ENCODE measurements around the gene C12orf76. TPM values are rescaled to one million over a fixed set of nuclear protein-coding genes. Genes with fewer than 3 reads are reported as not detected.

C12orf76 gene
- total and polyA plus RNA-seq, 2 experiments from 2014 or later, result 14.3 to 14.5 TPM

DNA sequence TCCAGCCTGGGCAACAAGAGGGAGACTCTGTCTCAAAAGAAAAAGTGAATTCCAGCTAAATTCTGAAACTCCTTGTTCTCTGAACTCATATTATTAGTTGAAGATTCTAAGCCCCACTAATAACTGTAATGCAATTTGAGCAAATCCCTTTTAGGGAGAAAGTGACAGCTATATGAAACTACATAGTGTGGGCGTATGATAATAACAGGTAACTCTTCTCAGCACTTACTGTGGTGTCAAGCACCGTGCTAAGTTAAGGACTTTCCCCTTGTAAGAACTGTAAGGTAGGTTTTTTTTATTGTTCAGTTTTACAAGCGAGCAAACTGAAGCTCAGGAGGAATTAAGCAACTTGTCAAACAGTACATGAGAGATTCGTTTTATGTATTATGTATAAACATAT lies 43.7 kb downstream of the C12orf76 start:
- Histone ChIP-seq H3K27ac (ENCODE audit: low read depth) (no peak overlapping the region), H3K9me2 (ENCODE audit: insufficient read depth) (no peaks in the 10 kb centered on the region), H3K4me2 (no peak overlapping the region), H3K79me2 (replicated peaks; ENCODE audit: insufficient read depth) (no peaks in the 10 kb centered on the region; the same call in 1 of the 2 replicates), H3K4me1 (ENCODE audit: insufficient read depth) (peaks cover 11% of the 10 kb centered on the region; the same call in 1 of the 2 replicates), H2AFZ (no peak overlapping the region), H3K27me3 (ENCODE audit: insufficient read depth) (peaks cover 19% of the 10 kb centered on the region), H4K20me1 (replicated peaks; ENCODE audit: insufficient read depth) (no peaks in the 10 kb centered on the region; the same call in 1 of the 2 replicates), H3F3A (replicated peaks; ENCODE audit: low read depth) (no peaks in the 10 kb centered on the region), H3K4me3 (no peak overlapping the region), H3K36me3 (ENCODE audit: insufficient read depth) (no peaks in the 10 kb centered on the region)
- DNase-seq (ENCODE audit: low spot score), result no peak
- H3K36me3 Mint-ChIP-seq (ENCODE audit: low read depth), result no peaks in the 10 kb centered on the region; the same call in 2 of the 3 replicates
- no peak overlapping the region for H3K4me3 Mint-ChIP-seq
- no peak for TF ChIP-seq CREB1 (CRISPR knock-in tag; IDR thresholded peaks at IDR 0.05; ENCODE audit: low read depth)
- no peak for TF ChIP-seq ZNF114 (CRISPR knock-in tag; IDR thresholded peaks at IDR 0.05)
- TF ChIP-seq, protein P1, sequence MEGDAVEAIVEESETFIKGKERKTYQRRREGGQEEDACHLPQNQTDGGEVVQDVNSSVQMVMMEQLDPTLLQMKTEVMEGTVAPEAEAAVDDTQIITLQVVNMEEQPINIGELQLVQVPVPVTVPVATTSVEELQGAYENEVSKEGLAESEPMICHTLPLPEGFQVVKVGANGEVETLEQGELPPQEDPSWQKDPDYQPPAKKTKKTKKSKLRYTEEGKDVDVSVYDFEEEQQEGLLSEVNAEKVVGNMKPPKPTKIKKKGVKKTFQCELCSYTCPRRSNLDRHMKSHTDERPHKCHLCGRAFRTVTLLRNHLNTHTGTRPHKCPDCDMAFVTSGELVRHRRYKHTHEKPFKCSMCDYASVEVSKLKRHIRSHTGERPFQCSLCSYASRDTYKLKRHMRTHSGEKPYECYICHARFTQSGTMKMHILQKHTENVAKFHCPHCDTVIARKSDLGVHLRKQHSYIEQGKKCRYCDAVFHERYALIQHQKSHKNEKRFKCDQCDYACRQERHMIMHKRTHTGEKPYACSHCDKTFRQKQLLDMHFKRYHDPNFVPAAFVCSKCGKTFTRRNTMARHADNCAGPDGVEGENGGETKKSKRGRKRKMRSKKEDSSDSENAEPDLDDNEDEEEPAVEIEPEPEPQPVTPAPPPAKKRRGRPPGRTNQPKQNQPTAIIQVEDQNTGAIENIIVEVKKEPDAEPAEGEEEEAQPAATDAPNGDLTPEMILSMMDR (conservative IDR thresholded peaks at IDR 0.05; ENCODE audit: low read depth in 2 of 2), result no peak
- TF ChIP-seq EZH2 (IDR thresholded peaks at IDR 0.05; ENCODE audit: low read depth, unreplicated experiment), result no peak
- TF ChIP-seq ZNF331 (CRISPR knock-in tag; IDR thresholded peaks at IDR 0.05; ENCODE audit: low read depth), result no peak
- no peak for TF ChIP-seq EZH2phosphoT487 (IDR thresholded peaks at IDR 0.05; ENCODE audit: unreplicated experiment)
- TF ChIP-seq NANOG (IDR thresholded peaks at IDR 0.05; ENCODE audit: borderline replicate concordance), result no peak
- TF ChIP-seq JUNB (IDR thresholded peaks at IDR 0.05; ENCODE audit: unreplicated experiment), result no peak
- TF ChIP-seq POLR2AphosphoS5 (IDR thresholded peaks at IDR 0.05; ENCODE audit: low read depth), result no peak
- TF ChIP-seq, protein P2, sequence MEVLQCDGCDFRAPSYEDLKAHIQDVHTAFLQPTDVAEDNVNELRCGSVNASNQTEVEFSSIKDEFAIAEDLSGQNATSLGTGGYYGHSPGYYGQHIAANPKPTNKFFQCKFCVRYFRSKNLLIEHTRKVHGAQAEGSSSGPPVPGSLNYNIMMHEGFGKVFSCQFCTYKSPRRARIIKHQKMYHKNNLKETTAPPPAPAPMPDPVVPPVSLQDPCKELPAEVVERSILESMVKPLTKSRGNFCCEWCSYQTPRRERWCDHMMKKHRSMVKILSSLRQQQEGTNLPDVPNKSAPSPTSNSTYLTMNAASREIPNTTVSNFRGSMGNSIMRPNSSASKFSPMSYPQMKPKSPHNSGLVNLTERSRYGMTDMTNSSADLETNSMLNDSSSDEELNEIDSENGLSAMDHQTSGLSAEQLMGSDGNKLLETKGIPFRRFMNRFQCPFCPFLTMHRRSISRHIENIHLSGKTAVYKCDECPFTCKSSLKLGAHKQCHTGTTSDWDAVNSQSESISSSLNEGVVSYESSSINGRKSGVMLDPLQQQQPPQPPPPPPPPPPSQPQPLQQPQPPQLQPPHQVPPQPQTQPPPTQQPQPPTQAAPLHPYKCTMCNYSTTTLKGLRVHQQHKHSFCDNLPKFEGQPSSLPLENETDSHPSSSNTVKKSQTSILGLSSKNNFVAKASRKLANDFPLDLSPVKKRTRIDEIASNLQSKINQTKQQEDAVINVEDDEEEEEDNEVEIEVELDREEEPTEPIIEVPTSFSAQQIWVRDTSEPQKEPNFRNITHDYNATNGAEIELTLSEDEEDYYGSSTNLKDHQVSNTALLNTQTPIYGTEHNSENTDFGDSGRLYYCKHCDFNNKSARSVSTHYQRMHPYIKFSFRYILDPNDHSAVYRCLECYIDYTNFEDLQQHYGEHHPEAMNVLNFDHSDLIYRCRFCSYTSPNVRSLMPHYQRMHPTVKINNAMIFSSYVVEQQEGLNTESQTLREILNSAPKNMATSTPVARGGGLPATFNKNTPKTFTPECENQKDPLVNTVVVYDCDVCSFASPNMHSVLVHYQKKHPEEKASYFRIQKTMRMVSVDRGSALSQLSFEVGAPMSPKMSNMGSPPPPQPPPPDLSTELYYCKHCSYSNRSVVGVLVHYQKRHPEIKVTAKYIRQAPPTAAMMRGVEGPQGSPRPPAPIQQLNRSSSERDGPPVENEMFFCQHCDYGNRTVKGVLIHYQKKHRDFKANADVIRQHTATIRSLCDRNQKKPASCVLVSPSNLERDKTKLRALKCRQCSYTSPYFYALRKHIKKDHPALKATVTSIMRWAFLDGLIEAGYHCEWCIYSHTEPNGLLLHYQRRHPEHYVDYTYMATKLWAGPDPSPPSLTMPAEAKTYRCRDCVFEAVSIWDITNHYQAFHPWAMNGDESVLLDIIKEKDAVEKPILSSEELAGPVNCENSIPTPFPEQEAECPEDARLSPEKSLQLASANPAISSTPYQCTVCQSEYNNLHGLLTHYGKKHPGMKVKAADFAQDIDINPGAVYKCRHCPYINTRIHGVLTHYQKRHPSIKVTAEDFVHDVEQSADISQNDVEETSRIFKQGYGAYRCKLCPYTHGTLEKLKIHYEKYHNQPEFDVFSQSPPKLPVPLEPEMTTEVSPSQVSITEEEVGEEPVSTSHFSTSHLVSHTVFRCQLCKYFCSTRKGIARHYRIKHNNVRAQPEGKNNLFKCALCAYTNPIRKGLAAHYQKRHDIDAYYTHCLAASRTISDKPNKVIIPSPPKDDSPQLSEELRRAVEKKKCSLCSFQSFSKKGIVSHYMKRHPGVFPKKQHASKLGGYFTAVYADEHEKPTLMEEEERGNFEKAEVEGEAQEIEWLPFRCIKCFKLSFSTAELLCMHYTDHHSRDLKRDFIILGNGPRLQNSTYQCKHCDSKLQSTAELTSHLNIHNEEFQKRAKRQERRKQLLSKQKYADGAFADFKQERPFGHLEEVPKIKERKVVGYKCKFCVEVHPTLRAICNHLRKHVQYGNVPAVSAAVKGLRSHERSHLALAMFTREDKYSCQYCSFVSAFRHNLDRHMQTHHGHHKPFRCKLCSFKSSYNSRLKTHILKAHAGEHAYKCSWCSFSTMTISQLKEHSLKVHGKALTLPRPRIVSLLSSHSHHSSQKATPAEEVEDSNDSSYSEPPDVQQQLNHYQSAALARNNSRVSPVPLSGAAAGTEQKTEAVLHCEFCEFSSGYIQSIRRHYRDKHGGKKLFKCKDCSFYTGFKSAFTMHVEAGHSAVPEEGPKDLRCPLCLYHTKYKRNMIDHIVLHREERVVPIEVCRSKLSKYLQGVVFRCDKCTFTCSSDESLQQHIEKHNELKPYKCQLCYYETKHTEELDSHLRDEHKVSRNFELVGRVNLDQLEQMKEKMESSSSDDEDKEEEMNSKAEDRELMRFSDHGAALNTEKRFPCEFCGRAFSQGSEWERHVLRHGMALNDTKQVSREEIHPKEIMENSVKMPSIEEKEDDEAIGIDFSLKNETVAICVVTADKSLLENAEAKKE (CRISPR knock-in tag; IDR thresholded peaks at IDR 0.05), result no peak
- no peak for TF ChIP-seq STAT1 (IDR thresholded peaks at IDR 0.05; ENCODE audit: unreplicated experiment)
- TF ChIP-seq, protein P3, sequence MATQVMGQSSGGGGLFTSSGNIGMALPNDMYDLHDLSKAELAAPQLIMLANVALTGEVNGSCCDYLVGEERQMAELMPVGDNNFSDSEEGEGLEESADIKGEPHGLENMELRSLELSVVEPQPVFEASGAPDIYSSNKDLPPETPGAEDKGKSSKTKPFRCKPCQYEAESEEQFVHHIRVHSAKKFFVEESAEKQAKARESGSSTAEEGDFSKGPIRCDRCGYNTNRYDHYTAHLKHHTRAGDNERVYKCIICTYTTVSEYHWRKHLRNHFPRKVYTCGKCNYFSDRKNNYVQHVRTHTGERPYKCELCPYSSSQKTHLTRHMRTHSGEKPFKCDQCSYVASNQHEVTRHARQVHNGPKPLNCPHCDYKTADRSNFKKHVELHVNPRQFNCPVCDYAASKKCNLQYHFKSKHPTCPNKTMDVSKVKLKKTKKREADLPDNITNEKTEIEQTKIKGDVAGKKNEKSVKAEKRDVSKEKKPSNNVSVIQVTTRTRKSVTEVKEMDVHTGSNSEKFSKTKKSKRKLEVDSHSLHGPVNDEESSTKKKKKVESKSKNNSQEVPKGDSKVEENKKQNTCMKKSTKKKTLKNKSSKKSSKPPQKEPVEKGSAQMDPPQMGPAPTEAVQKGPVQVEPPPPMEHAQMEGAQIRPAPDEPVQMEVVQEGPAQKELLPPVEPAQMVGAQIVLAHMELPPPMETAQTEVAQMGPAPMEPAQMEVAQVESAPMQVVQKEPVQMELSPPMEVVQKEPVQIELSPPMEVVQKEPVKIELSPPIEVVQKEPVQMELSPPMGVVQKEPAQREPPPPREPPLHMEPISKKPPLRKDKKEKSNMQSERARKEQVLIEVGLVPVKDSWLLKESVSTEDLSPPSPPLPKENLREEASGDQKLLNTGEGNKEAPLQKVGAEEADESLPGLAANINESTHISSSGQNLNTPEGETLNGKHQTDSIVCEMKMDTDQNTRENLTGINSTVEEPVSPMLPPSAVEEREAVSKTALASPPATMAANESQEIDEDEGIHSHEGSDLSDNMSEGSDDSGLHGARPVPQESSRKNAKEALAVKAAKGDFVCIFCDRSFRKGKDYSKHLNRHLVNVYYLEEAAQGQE (IDR thresholded peaks at IDR 0.05; ENCODE audit: unreplicated experiment), result no peak
- TF ChIP-seq, protein P4, sequence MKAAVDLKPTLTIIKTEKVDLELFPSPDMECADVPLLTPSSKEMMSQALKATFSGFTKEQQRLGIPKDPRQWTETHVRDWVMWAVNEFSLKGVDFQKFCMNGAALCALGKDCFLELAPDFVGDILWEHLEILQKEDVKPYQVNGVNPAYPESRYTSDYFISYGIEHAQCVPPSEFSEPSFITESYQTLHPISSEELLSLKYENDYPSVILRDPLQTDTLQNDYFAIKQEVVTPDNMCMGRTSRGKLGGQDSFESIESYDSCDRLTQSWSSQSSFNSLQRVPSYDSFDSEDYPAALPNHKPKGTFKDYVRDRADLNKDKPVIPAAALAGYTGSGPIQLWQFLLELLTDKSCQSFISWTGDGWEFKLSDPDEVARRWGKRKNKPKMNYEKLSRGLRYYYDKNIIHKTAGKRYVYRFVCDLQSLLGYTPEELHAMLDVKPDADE (IDR thresholded peaks at IDR 0.05), result no peak
- peaks cover 12% of the 10 kb centered on the region for H3K27me3 Mint-ChIP-seq (ENCODE audit: insufficient read depth, low read depth, poor library complexity)
- no peaks in the 10 kb centered on the region for H3K9me3 Mint-ChIP-seq
- no peaks in the 10 kb centered on the region; the same call in 2 of the 3 replicates for H3K4me1 Mint-ChIP-seq
- H3K27ac Mint-ChIP-seq, result no peak overlapping the region
- no peak for ATAC-seq

Measured in GM23338 (cell line).